ENCODE data around the gene ENPP7.

Gene ENPP7

GRCh38 chr17:79695797-79696609 lies 34.7 kb upstream of the ENPP7 start:
- Histone ChIP-seq H4K20me1 (ENCODE audit: insufficient read depth, low read length) (no peaks in the 10 kb centered on the region), H3K27me3 (replicated peaks; ENCODE audit: insufficient read depth, low read length) (peaks cover 87% of the 10 kb centered on the region), H3F3A (ENCODE audit: insufficient read depth, low read length) (no peaks in the 10 kb centered on the region), H3K27ac (ENCODE audit: low read length) (no peak overlapping the region), H3K4me1 (ENCODE audit: low read length) (no peaks in the 10 kb centered on the region), H3K9ac (ENCODE audit: low read length) (no peak overlapping the region), H2AFZ (ENCODE audit: low read length) (no peak overlapping the region), H3K9me2 (replicated peaks; ENCODE audit: insufficient read depth, low read length) (no peaks in the 10 kb centered on the region), H3K4me2 (ENCODE audit: low read depth, low read length) (no peak overlapping the region), H3K36me3 (replicated peaks; ENCODE audit: insufficient read depth, low read length) (no peaks in the 10 kb centered on the region), H3K79me2 (ENCODE audit: low read length) (no peaks in the 10 kb centered on the region), H3K9me3 (replicated peaks; ENCODE audit: insufficient read depth, low read length) (no peaks in the 10 kb centered on the region), H3K4me3 (ENCODE audit: low read length) (no peak overlapping the region)
- no peak for DNase-seq
- TF ChIP-seq CTCF (IDR thresholded peaks at IDR 0.05; ENCODE audit: low read length) (no peak), EZH2 (optimal IDR thresholded peaks at IDR 0.05; ENCODE audit: low read depth, low read length) (no peak), EZH2phosphoT487 (IDR thresholded peaks at IDR 0.05; ENCODE audit: low read length) (no peak)

- DNase-seq = no peak
- H3K36me3 ChIP-seq (replicated peaks; ENCODE audit: insufficient read depth, low read length) = no peaks in the 10 kb centered on the region
- H3K9ac ChIP-seq (ENCODE audit: low read length) = no peak overlapping the region
- H3K9me3 ChIP-seq (replicated peaks; ENCODE audit: insufficient read depth, low read length) = no peaks in the 10 kb centered on the region
- H2AFZ ChIP-seq (ENCODE audit: low read length) = no peak overlapping the region
- H3K27ac ChIP-seq (ENCODE audit: low read length) = no peak overlapping the region
- no peaks in the 10 kb centered on the region for H3K9me2 ChIP-seq (replicated peaks; ENCODE audit: insufficient read depth, low read length)
- no peak overlapping the region for H3K4me2 ChIP-seq (ENCODE audit: low read depth, low read length)
- H3K27me3 ChIP-seq (replicated peaks; ENCODE audit: insufficient read depth, low read length) = peaks cover 81% of the 10 kb centered on the region
- H3K4me1 ChIP-seq (ENCODE audit: low read length) = no peaks in the 10 kb centered on the region
- no peaks in the 10 kb centered on the region for H3K79me2 ChIP-seq (ENCODE audit: low read length)
- TF ChIP-seq CTCF (IDR thresholded peaks at IDR 0.05; ENCODE audit: low read length) = no peak
- TF ChIP-seq EZH2 (optimal IDR thresholded peaks at IDR 0.05; ENCODE audit: low read depth, low read length) = no peak
- TF ChIP-seq EZH2phosphoT487 (IDR thresholded peaks at IDR 0.05; ENCODE audit: low read length) = no peak
- no peaks in the 10 kb centered on the region for H3F3A ChIP-seq (ENCODE audit: insufficient read depth, low read length)
- no peak overlapping the region for H3K4me3 ChIP-seq (ENCODE audit: low read length)
- no peaks in the 10 kb centered on the region for H4K20me1 ChIP-seq (ENCODE audit: insufficient read depth, low read length)
Observed at GRCh38 chr17:79696610-79696982, 34.1 kb upstream of the ENPP7 start.

GRCh38 chr17:79698146-79698846 lies 32.4 kb upstream of the ENPP7 start:
- DNase-seq = no peak

More at GRCh38 chr17:79698146-79698846, 32.4 kb upstream of the ENPP7 start:
- Histone ChIP-seq H3K27ac (ENCODE audit: low read length) (no peak overlapping the region), H3K4me1 (ENCODE audit: low read length) (no peaks in the 10 kb centered on the region), H3K27me3 (replicated peaks; ENCODE audit: insufficient read depth, low read length) (peaks cover 76% of the 10 kb centered on the region), H3K4me2 (ENCODE audit: low read depth, low read length) (no peak overlapping the region), H3K9me3 (replicated peaks; ENCODE audit: insufficient read depth, low read length) (no peaks in the 10 kb centered on the region), H2AFZ (ENCODE audit: low read length) (no peak overlapping the region), H3K79me2 (ENCODE audit: low read length) (no peaks in the 10 kb centered on the region), H3K36me3 (replicated peaks; ENCODE audit: insufficient read depth, low read length) (no peaks in the 10 kb centered on the region), H3F3A (ENCODE audit: insufficient read depth, low read length) (no peaks in the 10 kb centered on the region), H3K9ac (ENCODE audit: low read length) (no peak overlapping the region), H3K9me2 (replicated peaks; ENCODE audit: insufficient read depth, low read length) (no peaks in the 10 kb centered on the region), H4K20me1 (ENCODE audit: insufficient read depth, low read length) (no peaks in the 10 kb centered on the region), H3K4me3 (ENCODE audit: low read length) (no peak overlapping the region)
- TF ChIP-seq CTCF (IDR thresholded peaks at IDR 0.05; ENCODE audit: low read length) (no peak), EZH2 (optimal IDR thresholded peaks at IDR 0.05; ENCODE audit: low read depth, low read length) (no peak), EZH2phosphoT487 (IDR thresholded peaks at IDR 0.05; ENCODE audit: low read length) (no peak)
